IPS-18a (cell line): ENCODE measurements around the gene PPIE.
"Not testable (repeated sequence)": the region's sequence is repeated elsewhere in the genome, so short reads cannot be mapped to it uniquely, and the experiment has no call there.

Source experiments
- H3K27ac ChIP-seq: one replicate; pipeline ENCODE4 v1.5.1; 2013; ENCODE audit warnings: low read length
- H3K27me3 ChIP-seq: one replicate; pipeline ENCODE4 v1.6.1; 2013; ENCODE audit warnings: mild to moderate bottlenecking, low read length; ENCODE audit not compliant: control insufficient read depth, insufficient read depth
- H3K36me3 ChIP-seq: one replicate; pipeline ENCODE4 v1.6.1; 2013; ENCODE audit warnings: low read depth, low read length; ENCODE audit not compliant: control insufficient read depth
- H3K4me1 ChIP-seq: one replicate; pipeline ENCODE4 v1.6.1; 2013; ENCODE audit warnings: low read depth, low read length; ENCODE audit not compliant: control insufficient read depth
- H3K4me3 ChIP-seq: one replicate; pipeline ENCODE4 v1.5.1; 2013; ENCODE audit warnings: low read length
- H3K9ac ChIP-seq: one replicate; pipeline ENCODE4 v1.6.1; 2013; ENCODE audit warnings: mild to moderate bottlenecking, low read length, moderate library complexity
- H3K9me3 ChIP-seq: one replicate; pipeline ENCODE4 v1.6.1; 2013; ENCODE audit warnings: low read depth, low read length; ENCODE audit not compliant: control insufficient read depth

The PPIE gene

GRCh38 chr1:39761016-39761415, 22.3 kb downstream of the PPIE start:
- Histone ChIP-seq H3K27me3 (no peaks in the 10 kb centered on the region), H3K9ac (no peak overlapping the region), H3K36me3 (peaks cover 4% of the 10 kb centered on the region), H3K4me1 (no peaks in the 10 kb centered on the region), H3K27ac (no peak overlapping the region), H3K4me3 (no peak overlapping the region), H3K9me3 (no peaks in the 10 kb centered on the region)

- no peaks in the 10 kb centered on the region for H3K4me1 ChIP-seq
- H3K27me3 ChIP-seq, result no peaks in the 10 kb centered on the region
- no peaks in the 10 kb centered on the region for H3K9me3 ChIP-seq
- no peak overlapping the region for H3K4me3 ChIP-seq
- H3K27ac ChIP-seq, result no peak overlapping the region
- H3K9ac ChIP-seq, result no peak overlapping the region
- H3K36me3 ChIP-seq, result peaks cover 4% of the 10 kb centered on the region
Measured at GRCh38 chr1:39761557-39762260, 23.0 kb downstream of the PPIE start.

GRCh38 chr1:39762550-39763540, 24.2 kb downstream of the PPIE start:
- no peaks in the 10 kb centered on the region for H3K9me3 ChIP-seq
- H3K4me1 ChIP-seq, result no peaks in the 10 kb centered on the region
- no peak overlapping the region for H3K4me3 ChIP-seq
- H3K27me3 ChIP-seq, result no peaks in the 10 kb centered on the region
- no peaks in the 10 kb centered on the region for H3K36me3 ChIP-seq
- H3K27ac ChIP-seq, result no peak overlapping the region
- no peak overlapping the region for H3K9ac ChIP-seq

GRCh38 chr1:39763619-39764374, 25.1 kb downstream of the PPIE start:
- H3K27me3 ChIP-seq, H3K4me3 ChIP-seq, H3K9me3 ChIP-seq, H3K4me1 ChIP-seq, H3K27ac ChIP-seq, H3K36me3 ChIP-seq, H3K9ac ChIP-seq: not testable (repeated sequence)

GRCh38 chr1:39764512-39764911, 25.8 kb downstream of the PPIE start:
- H3K36me3 ChIP-seq, H3K4me1 ChIP-seq, H3K9me3 ChIP-seq, H3K9ac ChIP-seq, H3K4me3 ChIP-seq, H3K27ac ChIP-seq, H3K27me3 ChIP-seq: not testable (repeated sequence)

- not testable (repeated sequence) for H3K4me3 ChIP-seq, H3K27ac ChIP-seq, H3K9me3 ChIP-seq, H3K4me1 ChIP-seq, H3K36me3 ChIP-seq, H3K9ac ChIP-seq
- peaks cover 18% of the 10 kb centered on the region for H3K27me3 ChIP-seq
Measured at GRCh38 chr1:39766466-39766865, 27.8 kb downstream of the PPIE start.

- not testable (repeated sequence) for H3K27ac ChIP-seq, H3K4me3 ChIP-seq, H3K36me3 ChIP-seq, H3K9me3 ChIP-seq, H3K9ac ChIP-seq, H3K4me1 ChIP-seq
- H3K27me3 ChIP-seq, result peaks cover 20% of the 10 kb centered on the region
Measured at GRCh38 chr1:39769502-39769901, 30.8 kb downstream of the PPIE start.

- H3K9me3 ChIP-seq, H3K4me3 ChIP-seq, H3K9ac ChIP-seq, H3K4me1 ChIP-seq, H3K36me3 ChIP-seq, H3K27ac ChIP-seq: not testable (repeated sequence)
- H3K27me3 ChIP-seq, result peaks cover 20% of the 10 kb centered on the region
Measured at GRCh38 chr1:39770100-39771021, 31.7 kb downstream of the PPIE start.

- not testable (repeated sequence) for H3K4me1 ChIP-seq, H3K9me3 ChIP-seq, H3K4me3 ChIP-seq, H3K9ac ChIP-seq, H3K36me3 ChIP-seq, H3K27ac ChIP-seq
- H3K27me3 ChIP-seq, result peaks cover 20% of the 10 kb centered on the region
Measured at GRCh38 chr1:39771022-39771532, 32.4 kb downstream of the PPIE start, which contains the start of gene OXCT2. OXCT2 (minus strand) TSS chr1:39771348; CDS start chr1:39771255, 93 bp downstream.

- not testable (repeated sequence) for H3K4me1 ChIP-seq, H3K27ac ChIP-seq, H3K9ac ChIP-seq, H3K9me3 ChIP-seq, H3K4me3 ChIP-seq, H3K36me3 ChIP-seq
- peaks cover 20% of the 10 kb centered on the region for H3K27me3 ChIP-seq
Measured at GRCh38 chr1:39773369-39773979, 34.8 kb downstream of the PPIE start.
